ENCODE results near the gene RHNO1.

RHNO1 gene

DNA sequence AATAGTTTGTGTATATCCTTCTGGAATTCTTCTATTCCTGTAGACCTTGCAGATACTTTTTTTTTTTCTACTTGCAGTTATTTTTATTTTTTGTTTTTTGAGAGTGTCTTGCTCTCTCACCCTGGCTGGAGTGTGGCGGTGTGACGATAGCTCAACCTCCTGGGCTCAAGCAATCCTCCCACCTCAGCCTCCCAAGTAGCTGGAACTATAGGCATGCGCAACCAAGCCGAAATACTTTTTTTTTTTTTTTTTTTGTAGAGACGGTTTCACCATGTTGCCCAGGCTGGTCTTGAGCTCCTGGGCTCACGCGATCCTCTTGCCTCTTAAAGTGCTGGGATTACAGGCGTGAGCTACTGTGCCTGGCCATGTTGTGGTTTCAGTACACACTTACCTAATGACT, 23.6 kb downstream of the RHNO1 start:
- H3K9me3 ChIP-seq (ENCODE audit: control insufficient read depth, insufficient read depth, low read depth, low read length), result no peaks in the 10 kb centered on the region
- H3K36me3 ChIP-seq (ENCODE audit: control insufficient read depth in 2 of 2, insufficient read depth in 1 of 2, low read length in 2 of 2), result peaks cover 0 to 3% of the 10 kb centered on the region in 2 experiments; a peak in 1 of 3 replicates
- H3K4me1 ChIP-seq (ENCODE audit: control insufficient read depth, insufficient read depth, low read length), result peaks cover under 1% of the 10 kb centered on the region; the same call in 1 of the 2 replicates
- no peak overlapping the region for H3K27ac ChIP-seq (ENCODE audit: extremely low read depth, low read depth, low read length)
- TF ChIP-seq GLIS1 (tag by site-specific recombination; IDR thresholded peaks at IDR 0.05), result 0 out of 2 replicates have a peak, but pooled peaks have one; percentile 28
- TF ChIP-seq ZNF175 (tag by site-specific recombination; IDR thresholded peaks at IDR 0.05), result no peak
- TF ChIP-seq OSR2 (tag by site-specific recombination; IDR thresholded peaks at IDR 0.05), result peak; percentile 80
- TF ChIP-seq ZNF560 (tag by site-specific recombination; IDR thresholded peaks at IDR 0.05; ENCODE audit: borderline replicate concordance), result no peak
- TF ChIP-seq, protein P1, sequence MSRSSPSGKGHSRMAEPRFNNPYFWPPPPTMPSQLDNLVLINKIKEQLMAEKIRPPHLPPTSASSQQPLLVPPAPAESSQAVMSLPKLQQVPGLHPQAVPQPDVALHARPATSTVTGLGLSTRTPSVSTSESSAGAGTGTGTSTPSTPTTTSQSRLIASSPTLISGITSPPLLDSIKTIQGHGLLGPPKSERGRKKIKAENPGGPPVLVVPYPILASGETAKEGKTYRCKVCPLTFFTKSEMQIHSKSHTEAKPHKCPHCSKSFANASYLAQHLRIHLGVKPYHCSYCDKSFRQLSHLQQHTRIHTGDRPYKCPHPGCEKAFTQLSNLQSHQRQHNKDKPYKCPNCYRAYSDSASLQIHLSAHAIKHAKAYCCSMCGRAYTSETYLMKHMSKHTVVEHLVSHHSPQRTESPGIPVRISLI (tag by site-specific recombination; IDR thresholded peaks at IDR 0.05), result peak; percentile 74
- no peak overlapping the region for H3K4me3 ChIP-seq (ENCODE audit: low read depth, low read length)
- POLR2A ChIA-PET, result interaction anchor here (0.7 to 1.0 kb wide), 2 partner anchors 10 to 141 kb away, joined by 4 to 8 read pairs; partner anchors contain the start of gene TULP3
- CTCF ChIA-PET, result interaction anchor here (0.7 to 2.0 kb wide), 3 partner anchors 16 to 58 kb away, joined by 3 to 4 read pairs (median 3); no protein-coding TSS in a partner anchor

DNA sequence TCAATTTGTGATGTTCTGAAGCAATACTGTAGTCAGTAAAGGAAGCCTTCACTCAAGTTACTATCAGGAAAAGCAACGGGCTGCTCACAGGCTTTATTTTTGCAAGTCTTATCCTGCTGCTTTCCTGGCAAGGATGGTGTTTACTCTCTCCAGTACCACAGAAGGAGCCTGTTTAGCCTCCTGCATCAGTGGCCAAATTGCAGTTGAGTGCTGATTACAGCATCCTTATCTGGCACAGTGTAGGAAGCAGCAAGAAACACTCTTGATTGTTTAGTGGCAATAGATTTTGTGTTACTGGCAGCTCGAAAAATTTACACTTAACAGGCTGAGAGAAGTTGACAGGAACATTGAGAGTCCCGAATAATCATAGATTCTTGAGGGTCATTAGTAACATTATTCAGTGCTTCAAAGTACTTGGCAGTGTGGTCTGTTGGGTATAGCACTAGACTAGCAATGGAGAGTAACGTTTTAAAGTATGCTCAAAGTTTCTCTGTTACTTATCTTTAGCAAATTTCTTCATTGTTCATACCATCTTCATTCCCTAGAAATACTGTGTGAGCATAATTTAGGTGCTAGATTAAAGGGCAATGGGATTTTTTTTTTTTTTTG, 25.4 kb downstream of the RHNO1 start:
- ChIA-PET POLR2A (no interaction called here), CTCF (interaction anchor here (2.0 kb wide), 1 partner anchor 18 kb away, joined by 4 read pairs; no protein-coding TSS in a partner anchor)
- no peaks in the 10 kb centered on the region for H3K9me3 ChIP-seq (ENCODE audit: control insufficient read depth, insufficient read depth, low read depth, low read length)
- H3K4me3 ChIP-seq (ENCODE audit: low read depth, low read length), result no peak overlapping the region
- peaks cover 0 to 3% of the 10 kb centered on the region in 2 experiments; a peak in 1 of 3 replicates for H3K36me3 ChIP-seq (ENCODE audit: control insufficient read depth in 2 of 2, insufficient read depth in 1 of 2, low read length in 2 of 2)
- no peaks in the 10 kb centered on the region for H3K4me1 ChIP-seq (ENCODE audit: control insufficient read depth, insufficient read depth, low read length)
- no peak overlapping the region for H3K27ac ChIP-seq (ENCODE audit: extremely low read depth, low read depth, low read length)
- no peak for TF ChIP-seq ZFP69B (tag by site-specific recombination; IDR thresholded peaks at IDR 0.05)
- TF ChIP-seq OSR2 (tag by site-specific recombination; IDR thresholded peaks at IDR 0.05), result peak; percentile 98
- no peak for TF ChIP-seq ZNF202 (tag by site-specific recombination; IDR thresholded peaks at IDR 0.05; ENCODE audit: borderline replicate concordance)
- TF ChIP-seq ZIC2 (tag by site-specific recombination; IDR thresholded peaks at IDR 0.05), result peak; percentile 93
- TF ChIP-seq, protein P2, sequence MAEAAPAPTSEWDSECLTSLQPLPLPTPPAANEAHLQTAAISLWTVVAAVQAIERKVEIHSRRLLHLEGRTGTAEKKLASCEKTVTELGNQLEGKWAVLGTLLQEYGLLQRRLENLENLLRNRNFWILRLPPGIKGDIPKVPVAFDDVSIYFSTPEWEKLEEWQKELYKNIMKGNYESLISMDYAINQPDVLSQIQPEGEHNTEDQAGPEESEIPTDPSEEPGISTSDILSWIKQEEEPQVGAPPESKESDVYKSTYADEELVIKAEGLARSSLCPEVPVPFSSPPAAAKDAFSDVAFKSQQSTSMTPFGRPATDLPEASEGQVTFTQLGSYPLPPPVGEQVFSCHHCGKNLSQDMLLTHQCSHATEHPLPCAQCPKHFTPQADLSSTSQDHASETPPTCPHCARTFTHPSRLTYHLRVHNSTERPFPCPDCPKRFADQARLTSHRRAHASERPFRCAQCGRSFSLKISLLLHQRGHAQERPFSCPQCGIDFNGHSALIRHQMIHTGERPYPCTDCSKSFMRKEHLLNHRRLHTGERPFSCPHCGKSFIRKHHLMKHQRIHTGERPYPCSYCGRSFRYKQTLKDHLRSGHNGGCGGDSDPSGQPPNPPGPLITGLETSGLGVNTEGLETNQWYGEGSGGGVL (tag by site-specific recombination; IDR thresholded peaks at IDR 0.05), result no peak
- TF ChIP-seq, protein P3, sequence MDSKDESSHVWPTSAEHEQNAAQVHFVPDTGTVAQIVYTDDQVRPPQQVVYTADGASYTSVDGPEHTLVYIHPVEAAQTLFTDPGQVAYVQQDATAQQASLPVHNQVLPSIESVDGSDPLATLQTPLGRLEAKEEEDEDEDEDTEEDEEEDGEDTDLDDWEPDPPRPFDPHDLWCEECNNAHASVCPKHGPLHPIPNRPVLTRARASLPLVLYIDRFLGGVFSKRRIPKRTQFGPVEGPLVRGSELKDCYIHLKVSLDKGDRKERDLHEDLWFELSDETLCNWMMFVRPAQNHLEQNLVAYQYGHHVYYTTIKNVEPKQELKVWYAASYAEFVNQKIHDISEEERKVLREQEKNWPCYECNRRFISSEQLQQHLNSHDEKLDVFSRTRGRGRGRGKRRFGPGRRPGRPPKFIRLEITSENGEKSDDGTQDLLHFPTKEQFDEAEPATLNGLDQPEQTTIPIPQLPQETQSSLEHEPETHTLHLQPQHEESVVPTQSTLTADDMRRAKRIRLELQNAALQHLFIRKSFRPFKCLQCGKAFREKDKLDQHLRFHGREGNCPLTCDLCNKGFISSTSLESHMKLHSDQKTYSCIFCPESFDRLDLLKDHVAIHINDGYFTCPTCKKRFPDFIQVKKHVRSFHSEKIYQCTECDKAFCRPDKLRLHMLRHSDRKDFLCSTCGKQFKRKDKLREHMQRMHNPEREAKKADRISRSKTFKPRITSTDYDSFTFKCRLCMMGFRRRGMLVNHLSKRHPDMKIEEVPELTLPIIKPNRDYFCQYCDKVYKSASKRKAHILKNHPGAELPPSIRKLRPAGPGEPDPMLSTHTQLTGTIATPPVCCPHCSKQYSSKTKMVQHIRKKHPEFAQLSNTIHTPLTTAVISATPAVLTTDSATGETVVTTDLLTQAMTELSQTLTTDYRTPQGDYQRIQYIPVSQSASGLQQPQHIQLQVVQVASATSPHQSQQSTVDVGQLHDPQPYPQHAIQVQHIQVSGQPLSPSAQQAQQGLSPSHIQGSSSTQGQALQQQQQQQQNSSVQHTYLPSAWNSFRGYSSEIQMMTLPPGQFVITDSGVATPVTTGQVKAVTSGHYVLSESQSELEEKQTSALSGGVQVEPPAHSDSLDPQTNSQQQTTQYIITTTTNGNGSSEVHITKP (tag by site-specific recombination; IDR thresholded peaks at IDR 0.05), result no peak
- TF ChIP-seq, protein P4, sequence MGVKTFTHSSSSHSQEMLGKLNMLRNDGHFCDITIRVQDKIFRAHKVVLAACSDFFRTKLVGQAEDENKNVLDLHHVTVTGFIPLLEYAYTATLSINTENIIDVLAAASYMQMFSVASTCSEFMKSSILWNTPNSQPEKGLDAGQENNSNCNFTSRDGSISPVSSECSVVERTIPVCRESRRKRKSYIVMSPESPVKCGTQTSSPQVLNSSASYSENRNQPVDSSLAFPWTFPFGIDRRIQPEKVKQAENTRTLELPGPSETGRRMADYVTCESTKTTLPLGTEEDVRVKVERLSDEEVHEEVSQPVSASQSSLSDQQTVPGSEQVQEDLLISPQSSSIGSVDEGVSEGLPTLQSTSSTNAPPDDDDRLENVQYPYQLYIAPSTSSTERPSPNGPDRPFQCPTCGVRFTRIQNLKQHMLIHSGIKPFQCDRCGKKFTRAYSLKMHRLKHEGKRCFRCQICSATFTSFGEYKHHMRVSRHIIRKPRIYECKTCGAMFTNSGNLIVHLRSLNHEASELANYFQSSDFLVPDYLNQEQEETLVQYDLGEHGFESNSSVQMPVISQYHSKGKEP (tag by site-specific recombination; IDR thresholded peaks at IDR 0.05), result peak; percentile 94
- TF ChIP-seq ZEB2 (tag by site-specific recombination; IDR thresholded peaks at IDR 0.05), result peak; percentile 44; the same call in 1 of the 2 replicates
- 0 out of 2 replicates have a peak, but pooled peaks have one; percentile 22 for TF ChIP-seq SCRT2 (tag by site-specific recombination; IDR thresholded peaks at IDR 0.05)
- TF ChIP-seq PRDM1 (tag by site-specific recombination; IDR thresholded peaks at IDR 0.05), result peak; percentile 53; the same call in 1 of the 2 replicates
- no peak for TF ChIP-seq ZBTB8A (tag by site-specific recombination; IDR thresholded peaks at IDR 0.05)
- 0 out of 2 replicates have a peak, but pooled peaks have one; percentile 26 for TF ChIP-seq SCRT1 (tag by site-specific recombination; IDR thresholded peaks at IDR 0.05; ENCODE audit: borderline replicate concordance)
- TF ChIP-seq ZSCAN23 (tag by site-specific recombination; IDR thresholded peaks at IDR 0.05), result no peak
- TF ChIP-seq ZNF391 (tag by site-specific recombination; IDR thresholded peaks at IDR 0.05; ENCODE audit: borderline replicate concordance, low read depth), result no peak
- no peak for TF ChIP-seq ZNF830 (tag by site-specific recombination; IDR thresholded peaks at IDR 0.05; ENCODE audit: low read depth)
- TF ChIP-seq, protein P5, sequence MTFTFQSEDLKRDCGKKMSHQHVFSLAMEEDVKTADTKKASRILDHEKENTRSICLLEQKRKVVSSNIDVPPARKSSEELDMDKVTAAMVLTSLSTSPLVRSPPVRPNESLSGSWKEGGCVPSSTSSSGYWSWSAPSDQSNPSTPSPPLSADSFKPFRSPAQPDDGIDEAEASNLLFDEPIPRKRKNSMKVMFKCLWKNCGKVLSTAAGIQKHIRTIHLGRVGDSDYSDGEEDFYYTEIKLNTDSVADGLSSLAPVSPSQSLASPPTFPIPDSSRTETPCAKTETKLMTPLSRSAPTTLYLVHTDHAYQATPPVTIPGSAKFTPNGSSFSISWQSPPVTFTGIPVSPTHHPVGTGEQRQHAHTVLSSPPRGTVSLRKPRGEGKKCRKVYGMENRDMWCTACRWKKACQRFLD (tag by site-specific recombination; IDR thresholded peaks at IDR 0.05), result no peak
- no peak for TF ChIP-seq ZFHX2 (tag by site-specific recombination; conservative IDR thresholded peaks at IDR 0.05)
- TF ChIP-seq IKZF3 (tag by site-specific recombination; IDR thresholded peaks at IDR 0.05), result peak; percentile 84

All from HEK293 (cell line).